Neuronal stem cell (in vitro differentiated cells): Measurements from ENCODE around the gene PIK3R1.
"Not testable (repeated sequence)": the region's sequence is repeated elsewhere in the genome, so short reads cannot be mapped to it uniquely, and the experiment has no call there.

Experiments
- DNase-seq: peaks from one replicate; pipeline ENCODE4 v3.0.0-alpha.2; 2013; ENCODE audit warnings: low spot score
- H2AFZ ChIP-seq: one replicate; pipeline ENCODE4 v1.6.1; 2013; ENCODE audit warnings: mild to moderate bottlenecking, low read length, inconsistent platforms
- H2AK5ac ChIP-seq: 2 replicates; pipeline ENCODE4 v1.6.1; 2013; ENCODE audit warnings: low read depth, mild to moderate bottlenecking, inconsistent platforms, low read length, moderate library complexity, mixed read lengths
- H2BK120ac ChIP-seq: 2 replicates; pipeline ENCODE4 v1.6.1; 2013; ENCODE audit warnings: low read depth, mild to moderate bottlenecking, inconsistent platforms, low read length, moderate library complexity, mixed read lengths
- H2BK12ac ChIP-seq: one replicate; pipeline ENCODE4 v1.6.1; 2013; ENCODE audit warnings: low read length, inconsistent platforms
- H2BK15ac ChIP-seq: 2 replicates; pipeline ENCODE4 v1.6.1; 2013; ENCODE audit warnings: mild to moderate bottlenecking, low read length, inconsistent platforms, mixed read lengths
- H2BK5ac ChIP-seq: one replicate; pipeline ENCODE4 v1.6.1; 2013; ENCODE audit warnings: inconsistent platforms, mild to moderate bottlenecking, low read length, moderate library complexity
- H3K14ac ChIP-seq: one replicate; pipeline ENCODE4 v1.6.1; 2013; ENCODE audit warnings: low read length, inconsistent platforms
- H3K18ac ChIP-seq: 2 replicates; pipeline ENCODE4 v1.6.1; 2013; ENCODE audit warnings: low read length, inconsistent platforms
- H3K23ac ChIP-seq: 2 replicates; pipeline ENCODE4 v1.6.1; 2013; ENCODE audit warnings: low read depth, mild to moderate bottlenecking, mixed read lengths, low read length, inconsistent platforms; ENCODE audit not compliant: poor library complexity
- H3K27ac ChIP-seq: replicated peaks from 3 replicates; pipeline ENCODE4 v1.5.1; 2013; ENCODE audit warnings: low read length, inconsistent platforms
- H3K27me3 ChIP-seq, 3 experiments: 2 replicates each; pipeline ENCODE4 v1.6.1; 2013; ENCODE audit warnings: low read length in 3 of 3, mild to moderate bottlenecking in 2 of 3, inconsistent platforms in 1 of 3, low read depth in 1 of 3, mixed read lengths in 1 of 3, moderate library complexity in 1 of 3; ENCODE audit not compliant: control insufficient read depth in 3 of 3, insufficient read depth in 3 of 3
- H3K36me3 ChIP-seq, 2 donors: replicated peaks in 1 of 2; 2 replicates each; pipeline ENCODE4 v1.6.1; 2013; ENCODE audit warnings: low read length in 2 of 2; ENCODE audit not compliant: control insufficient read depth in 2 of 2, insufficient read depth in 2 of 2
- H3K4ac ChIP-seq: 2 replicates; pipeline ENCODE4 v1.6.1; 2013; ENCODE audit warnings: inconsistent platforms, mild to moderate bottlenecking, low read length, moderate library complexity
- H3K4me1 ChIP-seq, 2 donors: 1 replicate in 1 of 2; 2 replicates in 1 of 2; pipeline ENCODE4 v1.6.1; 2013; ENCODE audit warnings: low read length in 2 of 2, low read depth in 1 of 2; ENCODE audit not compliant: control insufficient read depth in 2 of 2, insufficient read depth in 1 of 2
- H3K4me2 ChIP-seq: one replicate; pipeline ENCODE4 v1.6.1; 2013; ENCODE audit warnings: mild to moderate bottlenecking, low read length, inconsistent platforms; ENCODE audit not compliant: insufficient read depth, poor library complexity, severe bottlenecking
- H3K4me3 ChIP-seq, 2 donors: 2 replicates each; pipeline ENCODE4 v1.5.1; 2013; ENCODE audit warnings: low read length in 2 of 2, mild to moderate bottlenecking in 2 of 2, inconsistent platforms in 1 of 2, moderate library complexity in 1 of 2
- H3K79me1 ChIP-seq: one replicate; pipeline ENCODE4 v1.6.1; 2013; ENCODE audit warnings: low read depth, mild to moderate bottlenecking, inconsistent platforms, low read length, moderate library complexity
- H3K9ac ChIP-seq: one replicate; pipeline ENCODE4 v1.6.1; 2013; ENCODE audit warnings: mild to moderate bottlenecking, low read depth, low read length, inconsistent platforms; ENCODE audit not compliant: poor library complexity
- H3K9me3 ChIP-seq, 2 donors: replicated peaks in 1 of 2; 2 replicates each; pipeline versions ENCODE3 to v1.6.1; 2013; ENCODE audit warnings: low read length in 2 of 2, mild to moderate bottlenecking in 2 of 2, inconsistent platforms in 1 of 2, low read depth in 1 of 2, mixed read lengths in 1 of 2, moderate library complexity in 1 of 2; ENCODE audit not compliant: control insufficient read depth in 2 of 2, insufficient read depth in 1 of 2
- H4K8ac ChIP-seq: one replicate; pipeline ENCODE4 v1.6.1; 2013; ENCODE audit warnings: low read depth, mild to moderate bottlenecking, inconsistent platforms, low read length, moderate library complexity
- H4K91ac ChIP-seq: one replicate; pipeline ENCODE4 v1.6.1; 2013; ENCODE audit warnings: low read length, low read depth, mild to moderate bottlenecking, inconsistent platforms; ENCODE audit not compliant: poor library complexity
- WGBS, 2 donors: extraction: QIAGEN DNeasy Blood & Tissue Kit; methylation state at CpG; one replicate each; pipeline ENCODE4 v1.1.7; 2013; ENCODE audit warnings: missing lambda C conversion rate in 2 of 2, mixed read lengths in 1 of 2; ENCODE audit not compliant: insufficient read length in 2 of 2, insufficient replicate concordance in 1 of 2; ENCODE audit errors: extremely low coverage in 2 of 2; 5-methylcytosine and 5-hydroxymethylcytosine counted together

PIK3R1 gene

DNA sequence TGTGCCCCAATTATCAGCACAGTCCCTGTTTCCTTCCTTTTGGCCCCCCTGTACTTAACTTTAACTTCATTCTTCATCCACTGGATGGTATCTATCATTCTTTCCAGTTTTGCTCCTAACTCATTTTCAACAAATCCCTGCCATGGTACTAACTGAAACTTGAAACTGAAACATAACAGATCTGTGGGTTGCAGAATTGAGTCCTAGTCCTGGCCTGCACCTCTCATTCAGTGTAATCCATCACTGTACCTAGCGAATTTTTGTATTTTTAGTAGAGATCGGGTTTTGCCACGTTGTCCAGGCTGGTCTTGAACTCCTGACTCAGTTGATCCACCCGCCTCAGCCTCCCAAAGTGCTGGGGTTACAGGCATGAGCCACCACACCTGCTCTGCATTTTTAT lies 15.3 kb upstream of the PIK3R1 start:
- no peak overlapping the region for H2BK15ac ChIP-seq
- H3K27ac ChIP-seq, result no peak overlapping the region
- no peak overlapping the region for H3K23ac ChIP-seq
- H4K8ac ChIP-seq, result no peak overlapping the region
- H2AFZ ChIP-seq, result no peak overlapping the region
- H3K36me3 ChIP-seq, result no peaks in the 10 kb centered on the region
- no peak overlapping the region for H3K18ac ChIP-seq
- no peaks in the 10 kb centered on the region for H3K27me3 ChIP-seq
- H3K4ac ChIP-seq, result no peak overlapping the region
- peaks cover 0 to 7% of the 10 kb centered on the region in 2 donors for H3K4me1 ChIP-seq
- H2BK12ac ChIP-seq, result no peak overlapping the region
- no peak overlapping the region for H2BK120ac ChIP-seq
- H3K14ac ChIP-seq, result no peak overlapping the region
- no peak overlapping the region for H3K4me3 ChIP-seq
- H3K79me1 ChIP-seq, result no peaks in the 10 kb centered on the region
- WGBS, 2 donors, result no CpG with 5 or more reads among the region's 4 CpGs
- H3K9me3 ChIP-seq, result peaks cover 0 to 2% of the 10 kb centered on the region in 2 donors
- H3K4me2 ChIP-seq, result no peak overlapping the region
- H3K9ac ChIP-seq, result no peak overlapping the region
- H2AK5ac ChIP-seq, result no peak overlapping the region
- DNase-seq, result no peak
- H4K91ac ChIP-seq, result no peak overlapping the region
- H2BK5ac ChIP-seq, result no peak overlapping the region

GRCh38 chr5:68210654-68211053 lies 4.9 kb upstream of the PIK3R1 start:
- not testable (repeated sequence) for H2AFZ ChIP-seq, H3K36me3 ChIP-seq, H2BK5ac ChIP-seq, H2AK5ac ChIP-seq, H2BK120ac ChIP-seq, H2BK12ac ChIP-seq, H3K14ac ChIP-seq, H3K27me3 ChIP-seq, H3K4ac ChIP-seq, H3K27ac ChIP-seq, H4K91ac ChIP-seq, H3K4me1 ChIP-seq, H3K23ac ChIP-seq, DNase-seq, H4K8ac ChIP-seq, H3K4me3 ChIP-seq, H3K4me2 ChIP-seq, H2BK15ac ChIP-seq, H3K9ac ChIP-seq, H3K18ac ChIP-seq, H3K79me1 ChIP-seq
- H3K9me3 ChIP-seq, result peaks cover 2 to 23% of the 10 kb centered on the region in 2 donors
- no CpG with 5 or more reads among the region's 4 CpGs for WGBS, 2 donors

- DNase-seq, result no peak
- Histone ChIP-seq H2BK15ac (peak overlapping the region; percentile 33), H3K4me3 (peak overlapping the region; percentile 66 to 94), H2AFZ (peak overlapping the region; percentile 97), H3K23ac (peak overlapping the region; percentile 87), H4K8ac (no peak overlapping the region), H3K27me3 (no peaks in the 10 kb centered on the region), H3K4me2 (peak overlapping the region; percentile 81), H2BK12ac (no peak overlapping the region), H3K27ac (peak overlapping the region; percentile 74), H3K9ac (peak overlapping the region; percentile 93), H4K91ac (no peak overlapping the region), H3K4ac (no peak overlapping the region), H3K9me3 (peaks cover 2 to 19% of the 10 kb centered on the region in 2 donors), H3K14ac (peak overlapping the region; percentile 97), H2BK5ac (peak overlapping the region; percentile 96), H2AK5ac (peak overlapping the region; percentile 63), H3K4me1 (peaks cover 0 to 5% of the 10 kb centered on the region in 2 donors), H2BK120ac (no peak overlapping the region), H3K79me1 (peaks cover 5% of the 10 kb centered on the region), H3K36me3 (peaks cover 0 to 5% of the 10 kb centered on the region in 2 donors), H3K18ac (peak overlapping the region; percentile 95)
- no CpG with 5 or more reads among the region's 37 CpGs for WGBS, 2 donors
These were observed 911 bp upstream of the PIK3R1 start for GRCh38 chr5:68214482-68215207.

- no peak overlapping the region for H2BK12ac ChIP-seq
- peak overlapping the region; percentile 87 for H3K23ac ChIP-seq
- DNase-seq, result no peak
- H4K91ac ChIP-seq, result no peak overlapping the region
- H2BK15ac ChIP-seq, result peak overlapping the region; percentile 34
- peaks cover 3 to 17% of the 10 kb centered on the region in 2 donors for H3K9me3 ChIP-seq
- H2BK5ac ChIP-seq, result peak overlapping the region; percentile 90
- no peak overlapping the region for H4K8ac ChIP-seq
- H3K27ac ChIP-seq, result peak overlapping the region; percentile 79
- no peak overlapping the region for H3K4ac ChIP-seq
- peaks cover 3 to 14% of the 10 kb centered on the region in 2 donors for H3K36me3 ChIP-seq
- H2AFZ ChIP-seq, result peak overlapping the region; percentile 97
- H2AK5ac ChIP-seq, result peak overlapping the region; percentile 9
- H3K4me1 ChIP-seq, result peaks cover 0 to 5% of the 10 kb centered on the region in 2 donors
- H3K79me1 ChIP-seq, result peaks cover 7% of the 10 kb centered on the region
- peak overlapping the region; percentile 54 for H3K4me2 ChIP-seq
- H2BK120ac ChIP-seq, result no peak overlapping the region
- H3K27me3 ChIP-seq, result no peaks in the 10 kb centered on the region
- H3K4me3 ChIP-seq, result peak overlapping the region; percentile 66 to 100
- WGBS, 2 donors, result no CpG with 5 or more reads among the region's 38 CpGs
- peak overlapping the region; percentile 94 for H3K9ac ChIP-seq
- peak overlapping the region; percentile 98 for H3K18ac ChIP-seq
- peak overlapping the region; percentile 83 for H3K14ac ChIP-seq
These were observed 315 bp downstream of the PIK3R1 start for GRCh38 chr5:68215898-68216244.
